C4-2B (cell line): ENCODE results near the gene NUMB.

Experiments used
- H3K27ac ChIP-seq: fragments of 450-650 bp; 2 replicates; pipeline ENCODE4 v1.5.1; 2017
- ZFX ChIP-seq: fragments of 450-650 bp; IDR thresholded peaks from 2 replicates; pipeline ENCODE4 v1.6.1; 2017
- TF ChIP-seq, protein P1 (sequence below): fragments of 450-650 bp; conservative IDR thresholded peaks from 2 replicates; pipeline ENCODE4 v1.5.1; 2017; ENCODE audit warnings: mild to moderate bottlenecking

The NUMB gene

DNA sequence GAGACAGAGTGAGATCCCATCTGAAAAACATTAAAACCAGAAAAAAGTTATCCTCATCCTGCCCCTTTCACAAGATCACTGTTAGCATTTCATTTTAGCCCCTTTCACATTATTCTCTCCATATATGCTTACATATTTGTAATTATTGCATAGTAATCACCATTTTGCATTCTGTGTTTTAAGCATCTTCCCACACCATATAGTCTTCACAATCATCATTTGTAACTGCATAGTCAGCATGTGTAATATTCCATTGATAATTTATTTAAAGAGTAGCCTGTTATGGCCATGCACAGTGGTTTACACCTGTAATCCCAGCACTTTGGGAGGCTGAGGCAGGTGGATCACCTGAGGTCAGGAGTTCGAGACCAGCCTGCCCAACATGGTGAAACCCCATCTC lies 209.2 kb downstream of the NUMB start:
- no peak overlapping the region for H3K27ac ChIP-seq
- TF ChIP-seq ZFX: no peak
- TF ChIP-seq, protein P1, sequence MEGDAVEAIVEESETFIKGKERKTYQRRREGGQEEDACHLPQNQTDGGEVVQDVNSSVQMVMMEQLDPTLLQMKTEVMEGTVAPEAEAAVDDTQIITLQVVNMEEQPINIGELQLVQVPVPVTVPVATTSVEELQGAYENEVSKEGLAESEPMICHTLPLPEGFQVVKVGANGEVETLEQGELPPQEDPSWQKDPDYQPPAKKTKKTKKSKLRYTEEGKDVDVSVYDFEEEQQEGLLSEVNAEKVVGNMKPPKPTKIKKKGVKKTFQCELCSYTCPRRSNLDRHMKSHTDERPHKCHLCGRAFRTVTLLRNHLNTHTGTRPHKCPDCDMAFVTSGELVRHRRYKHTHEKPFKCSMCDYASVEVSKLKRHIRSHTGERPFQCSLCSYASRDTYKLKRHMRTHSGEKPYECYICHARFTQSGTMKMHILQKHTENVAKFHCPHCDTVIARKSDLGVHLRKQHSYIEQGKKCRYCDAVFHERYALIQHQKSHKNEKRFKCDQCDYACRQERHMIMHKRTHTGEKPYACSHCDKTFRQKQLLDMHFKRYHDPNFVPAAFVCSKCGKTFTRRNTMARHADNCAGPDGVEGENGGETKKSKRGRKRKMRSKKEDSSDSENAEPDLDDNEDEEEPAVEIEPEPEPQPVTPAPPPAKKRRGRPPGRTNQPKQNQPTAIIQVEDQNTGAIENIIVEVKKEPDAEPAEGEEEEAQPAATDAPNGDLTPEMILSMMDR: no peak

DNA sequence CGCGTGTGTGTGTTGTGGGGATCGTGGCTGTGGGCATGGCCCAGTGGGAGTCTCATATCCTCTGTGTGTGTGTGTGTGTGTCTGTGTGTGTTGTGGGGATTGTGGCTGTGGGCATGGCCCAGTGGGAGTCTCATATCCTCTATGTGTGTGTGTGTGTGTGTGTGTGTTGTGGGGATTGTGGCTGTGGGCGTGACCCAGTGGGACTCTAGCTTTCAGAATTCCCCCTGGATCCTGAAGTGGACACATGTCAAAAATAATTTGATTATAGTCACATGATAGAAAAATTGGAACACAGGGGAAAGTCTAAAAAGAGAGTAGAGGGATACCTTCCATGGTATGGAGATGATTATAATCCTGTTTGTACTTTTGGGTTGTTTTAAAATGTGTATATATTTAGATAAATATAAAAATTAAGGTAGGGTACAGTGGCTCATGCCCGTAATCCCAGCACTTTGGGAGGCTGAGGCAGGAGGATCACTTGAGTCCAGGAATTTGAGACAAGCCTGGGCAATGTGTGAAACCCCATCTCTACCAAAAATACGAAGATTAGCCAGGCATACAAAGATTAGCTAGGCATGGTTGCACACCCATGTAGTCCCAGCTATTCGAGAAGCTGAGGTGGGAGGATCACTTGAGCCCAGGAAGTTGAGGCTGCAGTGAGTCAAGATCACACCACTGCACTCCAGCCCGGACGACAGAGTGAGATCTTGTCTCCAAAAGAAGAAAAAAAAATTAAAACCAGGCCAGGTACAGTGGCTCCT lies 210.1 kb downstream of the NUMB start:
- no peak overlapping the region for H3K27ac ChIP-seq
- TF ChIP-seq, protein P1: no peak
- TF ChIP-seq ZFX: no peak

- TF ChIP-seq ZFX: no peak
- TF ChIP-seq, protein P1: no peak
- no peak overlapping the region for H3K27ac ChIP-seq
These were observed 211.8 kb downstream of the NUMB start for GRCh38 chr14:73246387-73247150.

- no peak overlapping the region for H3K27ac ChIP-seq
- TF ChIP-seq, protein P1: no peak
- TF ChIP-seq ZFX: no peak
These were observed 212.6 kb downstream of the NUMB start for GRCh38 chr14:73245480-73246325.

DNA sequence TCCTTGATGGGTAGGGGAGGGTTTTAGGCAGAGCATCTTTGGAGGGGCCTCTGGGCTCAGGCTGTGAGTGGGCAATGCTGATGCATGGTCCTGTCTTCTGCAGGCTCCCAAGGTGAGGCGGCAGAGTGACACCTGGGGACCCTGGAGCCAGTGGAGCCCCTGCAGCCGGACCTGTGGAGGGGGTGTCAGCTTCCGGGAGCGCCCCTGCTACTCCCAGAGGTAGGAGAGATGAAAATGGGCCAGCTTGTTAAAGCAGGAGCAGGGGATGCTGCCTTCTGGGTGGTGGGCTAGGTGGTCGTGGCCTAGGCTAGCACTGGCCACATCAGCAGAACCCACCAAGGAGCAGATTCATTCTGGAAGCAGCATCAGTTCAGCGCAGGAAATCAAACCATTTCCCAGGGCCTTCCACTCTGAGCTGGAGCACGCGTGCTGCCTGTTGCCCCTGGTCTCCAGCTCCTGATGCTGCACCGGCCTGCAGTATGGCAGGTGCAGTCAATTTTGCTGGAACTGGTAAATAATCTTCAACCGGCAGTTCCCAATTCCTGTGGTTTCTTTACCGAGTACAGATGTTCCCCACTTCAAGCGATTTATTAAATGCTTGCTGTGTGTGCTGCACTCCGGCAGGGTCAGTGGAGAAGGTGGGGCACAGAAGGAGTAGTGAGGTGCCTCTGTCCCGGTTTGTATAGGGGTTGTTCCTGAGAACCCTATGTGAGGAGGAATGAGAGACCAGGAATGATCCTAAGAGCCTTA lies 213.6 kb downstream of the NUMB start:
- no peak for TF ChIP-seq ZFX
- TF ChIP-seq, protein P1: no peak
- H3K27ac ChIP-seq: no peak overlapping the region

- TF ChIP-seq ZFX: no peak
- TF ChIP-seq, protein P1: no peak
- no peak overlapping the region for H3K27ac ChIP-seq
These were observed 214.6 kb downstream of the NUMB start for GRCh38 chr14:73243748-73244147.
